ENCODE measurements around the gene CNTNAP2.

DNA sequence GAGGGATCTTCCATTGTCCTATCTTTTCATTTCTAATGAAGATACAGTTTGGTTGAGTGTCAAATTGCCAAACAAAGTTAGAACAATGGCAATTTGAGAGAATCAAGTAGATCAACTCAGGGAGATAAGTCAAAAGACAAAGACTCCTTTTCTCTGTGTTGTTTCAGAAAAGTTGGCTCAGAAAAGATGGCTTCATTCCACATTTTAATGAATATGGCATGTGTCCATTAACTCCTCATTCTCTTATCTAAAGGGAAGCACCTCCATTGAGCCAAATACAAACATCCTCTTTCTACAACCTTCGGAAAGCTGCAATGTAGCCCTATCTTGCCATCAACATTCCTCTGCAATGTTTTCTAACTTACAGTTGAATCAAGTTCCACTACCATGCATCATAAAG is 1535.0 kb downstream of the CNTNAP2 start:
- TF ChIP-seq, protein P1, sequence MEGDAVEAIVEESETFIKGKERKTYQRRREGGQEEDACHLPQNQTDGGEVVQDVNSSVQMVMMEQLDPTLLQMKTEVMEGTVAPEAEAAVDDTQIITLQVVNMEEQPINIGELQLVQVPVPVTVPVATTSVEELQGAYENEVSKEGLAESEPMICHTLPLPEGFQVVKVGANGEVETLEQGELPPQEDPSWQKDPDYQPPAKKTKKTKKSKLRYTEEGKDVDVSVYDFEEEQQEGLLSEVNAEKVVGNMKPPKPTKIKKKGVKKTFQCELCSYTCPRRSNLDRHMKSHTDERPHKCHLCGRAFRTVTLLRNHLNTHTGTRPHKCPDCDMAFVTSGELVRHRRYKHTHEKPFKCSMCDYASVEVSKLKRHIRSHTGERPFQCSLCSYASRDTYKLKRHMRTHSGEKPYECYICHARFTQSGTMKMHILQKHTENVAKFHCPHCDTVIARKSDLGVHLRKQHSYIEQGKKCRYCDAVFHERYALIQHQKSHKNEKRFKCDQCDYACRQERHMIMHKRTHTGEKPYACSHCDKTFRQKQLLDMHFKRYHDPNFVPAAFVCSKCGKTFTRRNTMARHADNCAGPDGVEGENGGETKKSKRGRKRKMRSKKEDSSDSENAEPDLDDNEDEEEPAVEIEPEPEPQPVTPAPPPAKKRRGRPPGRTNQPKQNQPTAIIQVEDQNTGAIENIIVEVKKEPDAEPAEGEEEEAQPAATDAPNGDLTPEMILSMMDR (conservative IDR thresholded peaks at IDR 0.05), result no peak
- no peak for TF ChIP-seq ZFX (IDR thresholded peaks at IDR 0.05)

All from C4-2B (cell line).